Mesodermal cell (in vitro differentiated cells): ENCODE measurements around the gene PRKCD.

Source experiments
- H3K27ac ChIP-seq: 2 replicates; pipeline ENCODE4 v1.7.0; 2013; ENCODE audit warnings: mild to moderate bottlenecking, low read depth, low read length, moderate library complexity; ENCODE audit not compliant: severe bottlenecking
- H3K36me3 ChIP-seq: 2 replicates; pipeline ENCODE4 v1.7.1; 2013; ENCODE audit warnings: mild to moderate bottlenecking, low read length, moderate library complexity; ENCODE audit not compliant: control insufficient read depth, insufficient read depth
- H3K4me1 ChIP-seq: one replicate; pipeline ENCODE4 v1.7.1; 2013; ENCODE audit warnings: mild to moderate bottlenecking, low read length; ENCODE audit not compliant: insufficient read depth, control insufficient read depth, poor library complexity, severe bottlenecking
- H3K4me3 ChIP-seq: 2 replicates; pipeline ENCODE4 v1.7.0; 2013; ENCODE audit warnings: low read length, control low read depth, mild to moderate bottlenecking; ENCODE audit not compliant: insufficient read depth, poor library complexity, severe bottlenecking; ENCODE audit errors: extremely low read depth
- H3K9me3 ChIP-seq: 2 replicates; pipeline ENCODE4 v1.7.1; 2013; ENCODE audit warnings: mild to moderate bottlenecking, low read length, moderate library complexity; ENCODE audit not compliant: control insufficient read depth
- WGBS, 2 experiments: methylation state at CpG; one replicate each; pipeline ENCODE4 v1.1.5; 2013; ENCODE audit warnings: missing lambda C conversion rate in 2 of 2; ENCODE audit not compliant: insufficient coverage in 2 of 2; 5-methylcytosine and 5-hydroxymethylcytosine counted together

PRKCD gene

DNA sequence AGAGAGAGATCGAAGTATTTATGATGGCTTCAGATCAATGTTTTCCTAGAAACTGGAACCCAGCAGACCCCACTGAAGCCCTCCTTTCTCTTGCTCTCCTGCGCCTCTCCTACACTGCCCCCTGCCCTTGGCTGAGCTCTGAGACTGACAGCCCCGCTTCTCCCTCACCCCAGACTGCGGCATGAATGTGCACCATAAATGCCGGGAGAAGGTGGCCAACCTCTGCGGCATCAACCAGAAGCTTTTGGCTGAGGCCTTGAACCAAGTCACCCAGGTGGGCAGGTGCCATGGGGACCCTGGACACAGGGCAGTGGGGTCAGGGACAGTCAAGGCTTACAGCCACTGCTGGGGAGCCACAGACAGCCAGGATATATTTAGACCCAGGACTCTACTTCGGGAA, 23.7 kb downstream of the PRKCD start:
- Histone ChIP-seq H3K27ac (no peak overlapping the region), H3K36me3 (peaks cover 59% of the 10 kb centered on the region), H3K4me1 (no peaks in the 10 kb centered on the region), H3K9me3 (no peaks in the 10 kb centered on the region), H3K4me3 (no peak overlapping the region)
- WGBS, 2 experiments = 95 to 96% methylated on average over 5 to 6 of the region's 7 CpGs

DNA sequence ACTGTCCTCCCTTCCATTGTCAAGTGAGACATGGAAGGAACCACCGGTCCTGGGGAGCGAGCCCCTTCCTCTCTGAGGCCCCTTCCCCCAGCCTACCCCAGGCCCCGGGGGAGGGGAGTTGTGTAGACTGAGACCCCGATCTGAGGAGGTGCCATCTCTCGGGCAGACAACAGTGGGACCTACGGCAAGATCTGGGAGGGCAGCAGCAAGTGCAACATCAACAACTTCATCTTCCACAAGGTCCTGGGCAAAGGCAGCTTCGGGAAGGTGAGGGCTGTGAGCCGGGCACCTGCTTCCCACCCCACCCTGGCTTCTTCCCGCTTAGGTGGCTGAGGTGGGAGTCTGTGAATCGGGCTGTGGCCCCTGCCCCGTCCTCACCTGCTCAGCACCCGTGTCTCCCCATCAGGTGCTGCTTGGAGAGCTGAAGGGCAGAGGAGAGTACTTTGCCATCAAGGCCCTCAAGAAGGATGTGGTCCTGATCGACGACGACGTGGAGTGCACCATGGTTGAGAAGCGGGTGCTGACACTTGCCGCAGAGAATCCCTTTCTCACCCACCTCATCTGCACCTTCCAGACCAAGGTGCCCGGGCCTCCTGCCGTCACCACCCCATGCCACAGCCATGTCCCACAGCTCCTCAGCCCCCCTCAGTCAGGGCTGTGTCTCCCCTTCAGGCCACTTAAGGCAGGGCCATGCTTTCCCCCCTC, 24.9 kb downstream of the PRKCD start:
- Histone ChIP-seq H3K36me3 (peaks cover 60% of the 10 kb centered on the region), H3K4me1 (no peaks in the 10 kb centered on the region), H3K9me3 (no peaks in the 10 kb centered on the region), H3K27ac (no peak overlapping the region), H3K4me3 (no peak overlapping the region)
- 93 to 100% methylated on average over 6 to 13 of the region's 20 CpGs for WGBS, 2 experiments

DNA sequence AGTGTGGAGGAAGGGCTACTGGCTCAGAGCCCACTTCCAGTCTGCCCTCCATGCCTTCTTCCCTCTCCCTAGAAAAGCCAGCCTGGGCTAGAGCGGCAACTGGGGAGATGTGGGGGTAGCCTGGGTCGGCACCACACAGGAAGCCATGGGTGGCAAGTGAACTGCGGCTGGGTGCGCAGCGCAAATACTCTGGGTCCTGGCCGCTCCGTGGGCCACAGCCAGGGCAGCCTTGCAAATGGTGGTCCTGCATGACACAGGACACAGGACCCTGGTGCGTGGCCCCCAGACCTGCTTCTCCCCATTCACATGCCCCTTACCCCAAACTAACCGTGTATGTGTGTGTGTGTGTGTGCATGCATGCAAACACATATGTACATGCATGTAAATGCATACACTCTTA, 25.7 kb downstream of the PRKCD start:
- 96 to 100% methylated on average over 5 to 7 of the region's 9 CpGs for WGBS, 2 experiments
- no peaks in the 10 kb centered on the region for H3K9me3 ChIP-seq

DNA sequence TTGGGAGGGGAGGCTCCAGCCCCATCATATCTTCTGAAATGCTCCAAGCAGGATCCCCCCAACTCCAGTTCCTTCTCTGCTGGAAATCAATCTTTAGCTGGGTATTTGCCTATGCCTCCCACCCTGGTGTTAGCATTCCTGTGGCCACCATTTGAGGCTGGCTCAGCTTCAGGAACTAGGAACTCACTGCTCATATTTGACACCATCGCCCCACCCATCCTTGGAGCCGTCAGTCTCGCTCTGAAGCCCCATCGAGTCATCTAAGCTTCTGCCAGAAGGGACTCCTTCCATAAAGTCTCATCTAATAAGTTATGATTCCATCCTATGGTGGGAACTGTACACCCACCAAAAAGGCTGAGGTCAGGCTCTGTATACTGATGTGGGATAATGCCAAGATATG, 26.4 kb downstream of the PRKCD start:
- Histone ChIP-seq H3K27ac (no peak overlapping the region), H3K9me3 (no peaks in the 10 kb centered on the region), H3K4me3 (no peak overlapping the region), H3K36me3 (peaks cover 55% of the 10 kb centered on the region), H3K4me1 (no peaks in the 10 kb centered on the region)
- 100% methylated on average over 1 of the region's 4 CpGs for WGBS, 2 experiments

More for the DNA sequence above, 25.7 kb downstream of the PRKCD start:
- Histone ChIP-seq H3K36me3 (peaks cover 53% of the 10 kb centered on the region), H3K27ac (no peak overlapping the region), H3K4me3 (no peak overlapping the region), H3K4me1 (no peaks in the 10 kb centered on the region)

DNA sequence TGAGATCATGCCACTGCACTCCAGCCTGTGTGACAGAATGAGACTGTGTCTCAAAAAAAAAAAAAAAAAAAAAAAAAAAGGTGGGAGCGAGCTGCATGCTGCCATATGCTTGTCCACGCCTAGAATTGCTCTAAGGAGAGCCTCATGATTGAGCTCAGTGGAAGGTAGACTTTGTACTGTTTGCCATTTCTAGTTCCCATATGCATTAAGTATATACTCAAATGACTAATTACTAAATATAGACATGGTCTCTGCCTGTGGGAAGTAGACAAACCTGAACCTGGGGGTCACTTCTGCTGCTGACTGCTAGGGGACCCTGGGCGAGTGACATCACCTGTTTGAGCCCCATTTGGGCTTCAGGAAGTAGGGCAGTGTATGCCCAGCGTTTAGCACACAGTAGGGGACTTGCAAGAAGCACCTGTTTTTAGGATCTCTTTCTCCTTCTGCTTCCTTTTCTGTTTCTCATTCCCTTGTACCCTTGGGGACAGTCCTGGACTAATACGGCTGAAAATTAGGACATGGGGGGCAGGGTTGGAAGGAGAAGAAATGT, 27.2 kb downstream of the PRKCD start:
- Histone ChIP-seq H3K36me3 (peaks cover 49% of the 10 kb centered on the region), H3K4me3 (no peak overlapping the region), H3K9me3 (no peaks in the 10 kb centered on the region), H3K4me1 (peaks cover 2% of the 10 kb centered on the region), H3K27ac (no peak overlapping the region)
- 89 to 100% methylated on average over 3 of the region's 5 CpGs for WGBS, 2 experiments

DNA sequence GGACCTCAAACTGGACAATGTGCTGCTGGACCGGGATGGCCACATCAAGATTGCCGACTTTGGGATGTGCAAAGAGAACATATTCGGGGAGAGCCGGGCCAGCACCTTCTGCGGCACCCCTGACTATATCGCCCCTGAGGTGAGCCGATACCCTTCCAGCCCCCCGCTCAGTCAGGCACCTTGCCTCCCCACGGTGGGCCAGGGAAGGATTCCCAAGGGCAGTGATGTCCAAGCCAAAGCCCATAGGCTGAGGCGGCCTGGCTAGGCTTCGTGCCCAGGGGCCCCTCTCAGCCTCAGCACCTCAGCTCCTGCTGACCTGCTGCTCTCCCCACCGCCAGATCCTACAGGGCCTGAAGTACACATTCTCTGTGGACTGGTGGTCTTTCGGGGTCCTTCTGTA, 27.7 kb downstream of the PRKCD start:
- Histone ChIP-seq H3K4me3 (no peak overlapping the region), H3K36me3 (peaks cover 49% of the 10 kb centered on the region), H3K27ac (no peak overlapping the region), H3K9me3 (no peaks in the 10 kb centered on the region), H3K4me1 (peaks cover 7% of the 10 kb centered on the region)
- WGBS, 2 experiments = 93 to 99% methylated on average over 12 to 13 of the region's 13 CpGs

DNA sequence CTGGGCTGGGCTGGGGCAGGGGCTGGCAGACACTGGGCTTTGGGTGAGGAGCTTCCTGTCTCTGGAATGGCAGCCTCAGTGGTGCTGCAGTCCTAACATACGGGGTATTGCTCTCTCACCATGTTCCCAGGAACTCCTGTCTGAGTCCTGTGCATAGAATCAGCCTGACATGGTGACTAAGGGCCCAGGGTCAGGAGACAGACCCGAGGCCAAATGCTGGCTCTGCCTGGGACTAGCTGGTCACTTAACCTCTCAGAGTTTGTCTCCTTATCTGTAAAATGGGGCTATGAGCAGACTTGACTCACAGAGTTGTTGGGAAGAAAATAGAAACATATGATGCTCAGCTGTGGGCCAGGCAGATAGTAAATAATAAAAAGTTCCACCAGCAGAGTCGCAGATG, 28.3 kb downstream of the PRKCD start:
- Histone ChIP-seq H3K4me1 (peaks cover 13% of the 10 kb centered on the region), H3K4me3 (no peak overlapping the region), H3K9me3 (no peaks in the 10 kb centered on the region), H3K27ac (no peak overlapping the region), H3K36me3 (peaks cover 49% of the 10 kb centered on the region)
- 97 to 98% methylated on average over 3 of the region's 3 CpGs for WGBS, 2 experiments

DNA sequence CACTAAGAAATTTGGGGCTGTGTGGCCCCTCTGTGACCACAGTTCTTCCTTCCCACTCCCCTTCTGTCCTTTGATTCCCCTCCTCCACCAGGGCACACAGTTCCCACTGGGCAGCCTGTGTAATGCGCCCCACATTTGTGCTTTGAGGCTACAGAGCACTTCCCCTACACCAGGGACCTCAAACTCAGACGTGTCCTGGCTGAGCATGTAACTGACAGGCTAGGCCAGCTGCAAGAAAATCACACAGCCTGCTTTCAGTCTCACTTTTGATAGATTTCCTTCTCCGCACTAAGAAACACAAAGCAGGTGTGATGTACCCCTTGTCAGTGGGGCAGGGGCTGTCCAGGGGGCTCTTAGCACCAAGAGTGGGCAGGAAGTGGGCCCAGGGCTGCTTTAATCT, 29.6 kb downstream of the PRKCD start:
- Histone ChIP-seq H3K27ac (no peak overlapping the region), H3K36me3 (peaks cover 37% of the 10 kb centered on the region), H3K9me3 (no peaks in the 10 kb centered on the region), H3K4me3 (no peak overlapping the region), H3K4me1 (peaks cover 14% of the 10 kb centered on the region)
- 73 to 100% methylated on average over 2 of the region's 3 CpGs for WGBS, 2 experiments

DNA sequence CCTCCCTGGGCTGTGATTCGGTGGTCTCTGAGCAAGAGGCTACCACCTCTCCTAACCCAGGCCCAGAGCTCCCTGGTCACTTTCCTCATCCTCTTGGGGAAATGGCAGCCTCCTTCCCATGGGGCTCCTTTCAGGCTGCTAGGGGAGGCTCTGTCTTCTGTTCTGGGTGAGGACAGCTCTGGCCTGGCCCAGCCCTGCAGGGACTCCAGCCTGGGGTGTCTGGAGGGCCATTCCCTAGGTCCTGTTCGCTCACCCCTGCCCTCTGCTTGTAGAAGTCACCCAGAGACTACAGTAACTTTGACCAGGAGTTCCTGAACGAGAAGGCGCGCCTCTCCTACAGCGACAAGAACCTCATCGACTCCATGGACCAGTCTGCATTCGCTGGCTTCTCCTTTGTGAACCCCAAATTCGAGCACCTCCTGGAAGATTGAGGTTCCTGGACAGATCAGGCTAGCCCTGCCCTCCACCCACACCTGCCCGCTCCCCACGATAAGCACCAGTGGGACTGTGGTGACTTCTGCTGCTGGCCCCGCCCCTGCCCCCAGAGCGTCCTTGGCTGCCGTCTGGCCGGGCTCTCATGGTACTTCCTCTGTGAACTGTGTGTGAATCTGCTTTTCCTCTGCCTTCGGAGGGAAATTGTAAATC, 30.9 kb downstream of the PRKCD start:
- Histone ChIP-seq H3K4me1 (peaks cover 18% of the 10 kb centered on the region), H3K27ac (no peak overlapping the region), H3K4me3 (no peak overlapping the region), H3K9me3 (no peaks in the 10 kb centered on the region), H3K36me3 (peaks cover 34% of the 10 kb centered on the region)
- 91 to 94% methylated on average over 14 to 15 of the region's 16 CpGs for WGBS, 2 experiments

DNA sequence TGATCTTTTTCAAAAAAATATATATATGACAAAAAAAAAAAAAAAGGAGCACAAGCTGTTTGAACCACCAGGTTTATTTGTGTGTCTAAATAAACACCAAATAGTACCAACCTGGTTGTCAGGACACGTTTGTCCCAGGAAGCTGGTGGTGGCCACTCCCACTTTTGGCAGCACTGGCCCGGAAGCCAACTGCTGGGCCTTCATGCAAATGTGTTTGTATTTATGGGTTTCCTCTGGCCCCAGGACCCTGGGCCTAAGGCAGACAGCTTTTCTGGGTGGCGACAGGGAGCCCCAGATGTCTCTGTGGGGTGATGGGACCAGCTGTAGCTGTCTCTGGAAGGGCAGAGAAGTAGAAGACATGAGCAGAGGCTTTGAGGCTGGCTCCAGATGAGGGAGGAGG, 31.6 kb downstream of the PRKCD start:
- H3K4me1 ChIP-seq = peaks cover 18% of the 10 kb centered on the region
- no peak overlapping the region for H3K4me3 ChIP-seq
- peaks cover 32% of the 10 kb centered on the region for H3K36me3 ChIP-seq
- H3K27ac ChIP-seq = no peak overlapping the region
- WGBS, 2 experiments = 100% methylated on average over 1 of the region's 3 CpGs
- H3K9me3 ChIP-seq = no peaks in the 10 kb centered on the region
